ENCODE data around the gene SMARCE1. TPM values are rescaled to one million over a fixed set of nuclear protein-coding genes. Genes with fewer than 3 reads are reported as not detected.

The SMARCE1 gene
- total RNA-seq, 1 donor from 2014 or later = 49.2 TPM

DNA sequence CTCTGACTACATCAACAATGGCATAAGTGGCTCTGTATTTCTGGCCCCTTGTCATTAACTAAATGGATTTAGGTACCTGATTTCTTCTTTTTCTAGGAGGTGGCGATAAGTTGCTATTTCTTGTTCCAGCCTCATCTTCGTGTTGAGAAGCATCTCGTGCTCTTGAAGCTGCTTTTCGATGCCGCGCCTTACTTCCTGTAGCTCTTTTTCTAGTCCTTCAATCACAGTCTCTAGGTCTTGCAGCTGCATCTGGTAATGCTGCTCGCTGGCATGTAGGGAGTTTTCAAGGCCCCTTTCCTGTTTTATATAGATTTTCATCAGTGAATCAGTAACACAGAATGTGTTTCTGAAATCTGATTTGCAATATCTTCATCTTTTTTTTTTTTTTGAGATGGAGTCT, 12.3 kb upstream of the SMARCE1 start:
- DNase-seq (ENCODE audit: low read depth) (no peak), FAIRE-seq (no peak)
- Histone ChIP-seq H3K27me3 (ENCODE audit: control insufficient read depth, insufficient read depth, low read length) (peaks cover 4% of the 10 kb centered on the region), H3K36me3 (ENCODE audit: control insufficient read depth, insufficient read depth, low read length) (no peaks in the 10 kb centered on the region), H3K4me3 (ENCODE audit: low read depth, low read length) (no peak overlapping the region)
- TF ChIP-seq, protein P1, sequence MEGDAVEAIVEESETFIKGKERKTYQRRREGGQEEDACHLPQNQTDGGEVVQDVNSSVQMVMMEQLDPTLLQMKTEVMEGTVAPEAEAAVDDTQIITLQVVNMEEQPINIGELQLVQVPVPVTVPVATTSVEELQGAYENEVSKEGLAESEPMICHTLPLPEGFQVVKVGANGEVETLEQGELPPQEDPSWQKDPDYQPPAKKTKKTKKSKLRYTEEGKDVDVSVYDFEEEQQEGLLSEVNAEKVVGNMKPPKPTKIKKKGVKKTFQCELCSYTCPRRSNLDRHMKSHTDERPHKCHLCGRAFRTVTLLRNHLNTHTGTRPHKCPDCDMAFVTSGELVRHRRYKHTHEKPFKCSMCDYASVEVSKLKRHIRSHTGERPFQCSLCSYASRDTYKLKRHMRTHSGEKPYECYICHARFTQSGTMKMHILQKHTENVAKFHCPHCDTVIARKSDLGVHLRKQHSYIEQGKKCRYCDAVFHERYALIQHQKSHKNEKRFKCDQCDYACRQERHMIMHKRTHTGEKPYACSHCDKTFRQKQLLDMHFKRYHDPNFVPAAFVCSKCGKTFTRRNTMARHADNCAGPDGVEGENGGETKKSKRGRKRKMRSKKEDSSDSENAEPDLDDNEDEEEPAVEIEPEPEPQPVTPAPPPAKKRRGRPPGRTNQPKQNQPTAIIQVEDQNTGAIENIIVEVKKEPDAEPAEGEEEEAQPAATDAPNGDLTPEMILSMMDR (IDR thresholded peaks at IDR 0.05; ENCODE audit: insufficient read depth, low read length, severe bottlenecking) = no peak

DNA sequence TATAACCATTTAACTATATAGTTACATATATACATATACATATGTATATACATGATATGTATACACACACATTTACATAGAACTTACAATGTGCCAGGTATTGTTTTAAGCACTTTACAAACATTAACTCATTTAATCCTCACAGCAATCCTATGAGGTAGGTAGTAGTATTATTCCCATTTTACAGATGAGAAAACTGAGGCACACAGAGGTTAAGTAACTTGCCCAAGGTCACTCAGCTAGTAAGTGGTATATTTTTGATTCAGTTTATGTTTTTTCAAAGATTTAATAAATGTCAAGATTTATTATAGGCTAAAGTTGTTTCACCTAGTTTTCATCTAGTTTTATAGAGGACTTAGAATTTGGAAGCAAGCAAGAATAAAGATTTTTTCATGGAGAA, 10.8 kb upstream of the SMARCE1 start:
- H3K36me3 ChIP-seq (ENCODE audit: control insufficient read depth, insufficient read depth, low read length) = no peaks in the 10 kb centered on the region
- DNase-seq (ENCODE audit: low read depth) (no peak), FAIRE-seq (no peak)
- no peak overlapping the region for H3K4me3 ChIP-seq (ENCODE audit: low read depth, low read length)
- TF ChIP-seq, protein P1 (IDR thresholded peaks at IDR 0.05; ENCODE audit: insufficient read depth, low read length, severe bottlenecking) = no peak
- peaks cover 4% of the 10 kb centered on the region for H3K27me3 ChIP-seq (ENCODE audit: control insufficient read depth, insufficient read depth, low read length)

- Histone ChIP-seq H3K36me3 (ENCODE audit: control insufficient read depth, insufficient read depth, low read length) (no peaks in the 10 kb centered on the region), H3K27me3 (ENCODE audit: control insufficient read depth, insufficient read depth, low read length) (no peaks in the 10 kb centered on the region), H3K4me3 (ENCODE audit: low read depth, low read length) (no peak overlapping the region)
- peak; percentile 43 for FAIRE-seq
- TF ChIP-seq, protein P1 (IDR thresholded peaks at IDR 0.05; ENCODE audit: insufficient read depth, low read length, severe bottlenecking) = no peak
- no peak for DNase-seq (ENCODE audit: low read depth)
These were observed 4.3 kb upstream of the SMARCE1 start for GRCh38 chr17:40651939-40652338.

DNA sequence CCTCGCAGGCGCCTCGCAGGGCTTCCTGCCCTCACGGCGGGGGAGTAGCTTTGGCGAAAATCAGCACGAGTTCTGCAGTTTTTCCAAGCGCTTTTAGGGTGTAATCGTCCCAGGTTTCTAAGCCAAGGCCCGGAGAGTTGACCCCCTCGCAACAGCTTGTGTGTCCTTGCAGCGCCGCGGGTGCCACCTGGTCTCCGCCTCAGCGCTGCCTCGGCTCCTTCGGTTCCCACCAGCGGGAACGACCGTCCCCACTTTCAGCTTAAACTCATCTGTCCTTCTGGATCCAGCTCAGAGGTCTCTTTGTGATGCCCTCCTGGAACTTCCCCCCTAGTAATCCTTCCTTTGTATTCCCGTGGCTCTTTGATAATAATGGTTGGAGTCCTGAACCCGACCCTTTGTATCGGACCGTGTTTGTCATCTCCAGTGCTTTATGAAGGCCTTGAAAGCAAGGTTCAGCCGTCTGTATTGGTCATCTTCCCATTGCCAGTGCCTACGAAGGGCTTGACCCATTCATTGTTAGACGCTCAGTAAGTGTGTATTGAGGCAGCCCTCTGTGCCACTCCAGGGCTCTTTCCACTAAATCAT, 858 bp upstream of the SMARCE1 start:
- FAIRE-seq = peak; percentile 43
- TF ChIP-seq, protein P1 (IDR thresholded peaks at IDR 0.05; ENCODE audit: insufficient read depth, low read length, severe bottlenecking) = no peak

DNA sequence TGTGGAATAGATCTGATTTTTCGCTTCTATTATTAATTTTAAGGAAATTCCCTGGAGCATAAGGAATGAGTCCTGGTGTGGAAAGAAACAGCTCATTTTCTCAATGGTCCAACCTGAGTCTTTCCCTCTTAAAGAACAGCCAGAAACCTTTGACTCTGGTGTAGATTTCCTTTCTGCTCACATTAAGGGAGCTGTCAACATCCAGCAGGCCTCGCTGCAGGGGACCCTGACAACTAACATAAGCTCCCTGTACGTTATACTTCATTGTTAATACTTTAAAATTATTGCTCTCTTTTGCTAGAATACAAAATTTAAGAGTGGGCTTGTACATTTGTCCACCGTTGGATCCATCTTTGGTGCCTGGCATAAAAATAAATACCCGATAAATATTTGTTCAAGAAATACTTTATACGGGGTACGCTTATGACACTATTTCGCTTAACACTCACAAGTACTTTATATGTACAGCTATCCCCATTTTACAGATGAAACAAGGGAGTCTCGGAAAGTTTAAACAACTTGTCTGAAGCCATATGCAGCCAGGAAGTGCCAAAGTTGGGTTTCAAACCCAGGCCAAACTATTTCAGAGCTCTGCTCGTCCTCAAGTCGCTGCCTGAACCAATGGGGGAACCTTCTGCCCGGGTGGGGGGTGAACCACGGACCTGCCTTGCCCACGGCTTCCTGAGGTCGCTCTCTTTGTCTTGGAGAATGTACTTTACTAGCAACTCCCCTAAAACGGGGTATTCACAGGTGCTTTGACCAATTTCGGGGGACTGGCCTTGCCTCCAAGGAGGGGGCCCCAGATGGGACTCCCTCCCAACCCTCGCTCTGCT, 611 bp downstream of the SMARCE1 start:
- DNase-seq (ENCODE audit: low read depth) (peak; percentile 31), FAIRE-seq (no peak)
- no peaks in the 10 kb centered on the region for H3K36me3 ChIP-seq (ENCODE audit: control insufficient read depth, insufficient read depth, low read length)
- H3K4me3 ChIP-seq (ENCODE audit: low read depth, low read length) = peak overlapping the region; percentile 71
- H3K27me3 ChIP-seq (ENCODE audit: control insufficient read depth, insufficient read depth, low read length) = no peaks in the 10 kb centered on the region
- TF ChIP-seq, protein P1 (IDR thresholded peaks at IDR 0.05; ENCODE audit: insufficient read depth, low read length, severe bottlenecking) = no peak

More for the DNA sequence above, 858 bp upstream of the SMARCE1 start:
- peak; percentile 22 for DNase-seq (ENCODE audit: low read depth)
- Histone ChIP-seq H3K36me3 (ENCODE audit: control insufficient read depth, insufficient read depth, low read length) (no peaks in the 10 kb centered on the region), H3K27me3 (ENCODE audit: control insufficient read depth, insufficient read depth, low read length) (no peaks in the 10 kb centered on the region), H3K4me3 (ENCODE audit: low read depth, low read length) (peak overlapping the region; percentile 71)

Measured in bronchial epithelial cell (primary cell).